Epithelial cell of esophagus (primary cell): Measurements from ENCODE around the gene LMAN2L.

ENCODE experiments used
- DNase-seq: peaks from one replicate; pipeline ENCODE4 v3.0.0; 2010; ENCODE audit warnings: low read depth
- H3K4me3 ChIP-seq: 2 replicates; pipeline ENCODE4 v1.5.1; 2011; ENCODE audit warnings: mild to moderate bottlenecking, low read length, control low read depth
- TF ChIP-seq, protein P1 (sequence below): IDR thresholded peaks from 2 replicates; pipeline ENCODE4 v1.5.1; 2011; ENCODE audit warnings: low read depth, mild to moderate bottlenecking, low read length, control low read depth, inconsistent platforms; ENCODE audit not compliant: insufficient read depth; ENCODE audit errors: missing control alignments

Gene LMAN2L

DNA sequence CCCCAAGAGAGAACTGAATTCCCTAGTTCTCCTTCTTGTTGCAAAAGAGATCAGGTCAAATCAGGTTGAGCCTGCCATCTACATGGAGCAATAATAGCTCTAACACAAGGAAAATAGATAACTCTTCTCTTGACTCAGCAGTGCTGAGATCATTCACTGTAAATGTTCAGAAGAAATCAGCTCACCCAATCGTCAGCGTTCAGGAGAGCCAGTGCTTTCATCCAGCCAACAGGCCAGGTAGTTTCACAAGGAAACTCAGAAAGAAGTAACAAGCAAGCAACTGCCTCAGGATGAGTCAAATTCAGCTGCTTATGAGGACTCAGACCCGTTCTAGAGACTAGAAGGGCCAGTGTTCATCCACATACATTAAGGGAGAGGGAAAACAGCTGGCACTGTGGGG lies 5.9 kb downstream of the LMAN2L start:
- H3K4me3 ChIP-seq, result no peak overlapping the region
- peak; percentile 65 for DNase-seq
- TF ChIP-seq, protein P1, sequence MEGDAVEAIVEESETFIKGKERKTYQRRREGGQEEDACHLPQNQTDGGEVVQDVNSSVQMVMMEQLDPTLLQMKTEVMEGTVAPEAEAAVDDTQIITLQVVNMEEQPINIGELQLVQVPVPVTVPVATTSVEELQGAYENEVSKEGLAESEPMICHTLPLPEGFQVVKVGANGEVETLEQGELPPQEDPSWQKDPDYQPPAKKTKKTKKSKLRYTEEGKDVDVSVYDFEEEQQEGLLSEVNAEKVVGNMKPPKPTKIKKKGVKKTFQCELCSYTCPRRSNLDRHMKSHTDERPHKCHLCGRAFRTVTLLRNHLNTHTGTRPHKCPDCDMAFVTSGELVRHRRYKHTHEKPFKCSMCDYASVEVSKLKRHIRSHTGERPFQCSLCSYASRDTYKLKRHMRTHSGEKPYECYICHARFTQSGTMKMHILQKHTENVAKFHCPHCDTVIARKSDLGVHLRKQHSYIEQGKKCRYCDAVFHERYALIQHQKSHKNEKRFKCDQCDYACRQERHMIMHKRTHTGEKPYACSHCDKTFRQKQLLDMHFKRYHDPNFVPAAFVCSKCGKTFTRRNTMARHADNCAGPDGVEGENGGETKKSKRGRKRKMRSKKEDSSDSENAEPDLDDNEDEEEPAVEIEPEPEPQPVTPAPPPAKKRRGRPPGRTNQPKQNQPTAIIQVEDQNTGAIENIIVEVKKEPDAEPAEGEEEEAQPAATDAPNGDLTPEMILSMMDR, result no peak

DNA sequence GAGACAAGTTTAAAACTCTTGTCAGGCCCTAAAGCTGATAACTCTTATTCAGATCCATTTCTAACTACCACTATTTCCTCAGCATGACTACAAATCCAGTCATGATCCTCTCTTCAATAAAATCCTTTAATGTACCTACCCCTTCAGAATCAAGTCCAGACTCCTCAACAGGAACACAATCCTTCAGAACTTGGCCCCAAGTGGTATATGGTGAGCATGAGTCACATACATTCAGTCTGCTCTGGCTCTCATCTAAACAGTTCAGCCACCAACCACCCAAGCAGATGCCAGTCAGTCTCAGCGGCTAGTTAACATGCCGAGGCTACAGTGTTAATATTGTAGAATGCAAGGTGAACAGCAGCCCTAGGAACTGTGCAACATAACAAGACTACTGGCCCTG lies 9.7 kb downstream of the LMAN2L start:
- H3K4me3 ChIP-seq, result no peak overlapping the region
- DNase-seq, result peak; percentile 93
- TF ChIP-seq, protein P1, result no peak

DNA sequence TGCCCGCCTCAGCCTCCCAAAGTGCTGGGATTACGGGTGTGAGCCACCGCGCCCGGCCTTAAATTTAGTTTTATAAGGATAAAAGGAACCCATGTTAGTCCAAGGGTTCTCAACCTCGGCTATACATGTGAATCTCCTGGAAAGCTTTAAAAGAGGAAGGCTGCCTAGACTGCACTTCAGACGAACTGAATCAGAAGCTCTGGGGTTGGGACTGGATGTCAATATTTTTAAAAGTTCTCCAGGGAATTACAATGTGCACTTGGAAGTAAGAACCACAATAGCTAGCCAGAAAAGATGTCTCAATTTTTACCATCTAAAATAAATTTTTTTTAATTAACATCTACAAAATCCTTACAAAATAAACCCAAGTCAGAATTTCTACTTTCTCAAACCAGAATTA lies 10.1 kb downstream of the LMAN2L start:
- DNase-seq, result no peak
- TF ChIP-seq, protein P1, result no peak
- no peak overlapping the region for H3K4me3 ChIP-seq

DNA sequence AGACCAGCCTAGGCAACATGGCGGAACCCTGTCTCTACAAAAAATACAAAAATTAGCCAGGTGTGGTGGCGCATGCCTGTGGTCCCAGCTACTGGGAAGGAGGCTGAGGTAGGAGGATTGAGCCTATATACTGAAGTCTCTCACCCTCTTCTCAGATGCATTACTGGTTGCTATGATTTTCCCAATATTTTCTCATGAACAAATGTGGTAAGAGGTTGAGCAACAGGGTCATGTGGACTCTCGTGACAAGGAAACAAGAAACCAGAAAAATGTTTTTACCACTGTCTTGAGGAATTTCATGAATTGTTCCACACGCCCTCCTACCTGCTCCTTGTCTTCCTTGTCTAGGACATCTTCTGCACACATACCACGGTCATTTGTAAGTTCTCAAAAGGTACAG lies 12.4 kb downstream of the LMAN2L start:
- no peak for DNase-seq
- TF ChIP-seq, protein P1, result no peak
- no peak overlapping the region for H3K4me3 ChIP-seq

DNA sequence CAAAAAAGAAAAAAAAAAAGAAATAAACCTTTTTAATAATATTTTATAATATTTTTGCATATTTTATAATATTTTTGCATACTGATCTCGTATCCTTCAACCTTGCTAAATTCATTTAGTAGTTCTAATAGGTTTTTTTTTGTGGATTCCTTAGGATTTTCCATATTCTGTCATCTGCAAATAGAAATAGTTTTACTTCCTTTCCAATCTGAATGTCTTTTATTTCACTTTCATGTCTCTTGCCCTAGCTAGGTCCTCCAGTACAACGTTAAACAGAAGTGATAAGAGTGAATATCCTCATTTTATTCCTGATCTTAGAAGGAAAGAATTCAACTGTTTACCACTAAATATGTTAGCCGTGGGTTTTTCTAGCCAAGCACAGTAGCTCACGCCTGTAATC lies 13.7 kb downstream of the LMAN2L start:
- no peak overlapping the region for H3K4me3 ChIP-seq
- DNase-seq, result no peak
- TF ChIP-seq, protein P1, result no peak

DNA sequence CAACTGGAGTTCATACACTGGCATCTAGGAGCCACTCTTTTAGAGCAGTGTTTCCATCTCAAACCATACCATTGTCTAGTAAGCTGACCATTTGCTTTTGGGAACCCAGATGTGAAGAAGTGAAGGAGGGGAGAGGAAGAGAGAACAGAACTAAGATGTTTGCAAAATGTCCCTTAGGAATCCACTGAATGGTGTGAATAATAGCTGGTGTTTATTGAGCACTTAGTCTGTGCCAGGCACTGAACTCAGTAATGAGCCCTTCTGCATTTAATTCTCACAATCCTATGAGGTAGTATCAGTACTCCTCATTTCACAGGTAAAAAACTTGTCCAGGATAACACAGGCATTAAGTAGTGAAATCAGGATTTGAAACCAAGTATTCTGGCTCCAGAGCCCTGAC lies 23.5 kb downstream of the LMAN2L start:
- TF ChIP-seq, protein P1, result no peak
- no peak for DNase-seq
- no peak overlapping the region for H3K4me3 ChIP-seq

DNA sequence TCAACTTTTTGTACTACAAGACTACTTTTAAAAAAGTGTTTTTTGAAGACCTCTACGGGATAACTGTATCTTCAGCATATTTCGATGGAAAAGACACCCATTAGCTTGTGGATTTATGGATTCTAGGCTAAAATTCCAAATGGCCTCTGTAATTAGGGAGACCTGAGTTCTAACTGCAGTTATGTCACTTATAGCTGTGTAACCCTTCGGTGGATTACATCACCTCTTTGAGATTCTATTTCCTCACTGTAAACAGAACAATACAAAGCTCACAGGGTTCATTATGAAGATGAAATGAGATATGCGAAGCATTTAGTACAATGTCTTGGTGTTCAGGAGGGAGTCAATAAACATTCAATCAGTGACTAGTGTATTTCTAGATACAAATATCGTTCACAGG lies 24.2 kb downstream of the LMAN2L start:
- no peak overlapping the region for H3K4me3 ChIP-seq

More for the DNA sequence above, 24.2 kb downstream of the LMAN2L start:
- peak; percentile 27 for DNase-seq
- TF ChIP-seq, protein P1, result no peak
